COLO829 (cell line): ENCODE data around the gene PDE6B.

Experiments
- DNase-seq: peaks from one replicate; pipeline ENCODE4 v3.0.0; 2012; ENCODE audit warnings: low spot score

Gene PDE6B

GRCh38 chr4:600850-601515 lies 24.4 kb upstream of the PDE6B start:
- DNase-seq: no peak

- no peak for DNase-seq
Observed at GRCh38 chr4:601612-602558, 23.5 kb upstream of the PDE6B start.

GRCh38 chr4:602559-602942 lies 22.8 kb upstream of the PDE6B start:
- no peak for DNase-seq

GRCh38 chr4:604131-604530 lies 21.2 kb upstream of the PDE6B start:
- no peak for DNase-seq

GRCh38 chr4:605702-606425 lies 19.5 kb upstream of the PDE6B start:
- DNase-seq: no peak

- DNase-seq: no peak
Observed at GRCh38 chr4:608236-608635, 17.1 kb upstream of the PDE6B start.

- DNase-seq: no peak
Observed at GRCh38 chr4:609400-610050, 15.8 kb upstream of the PDE6B start.

- DNase-seq: peak; percentile 16
Observed at GRCh38 chr4:610411-611261, 14.7 kb upstream of the PDE6B start.

- no peak for DNase-seq
Observed at GRCh38 chr4:612052-612748, 13.2 kb upstream of the PDE6B start.

- no peak for DNase-seq
Observed at GRCh38 chr4:612749-613125, 12.6 kb upstream of the PDE6B start.

GRCh38 chr4:613126-613525 lies 12.2 kb upstream of the PDE6B start:
- DNase-seq: no peak

GRCh38 chr4:616091-616490 lies 9.3 kb upstream of the PDE6B start:
- DNase-seq: no peak

GRCh38 chr4:616911-617643 lies 8.3 kb upstream of the PDE6B start:
- no peak for DNase-seq

- no peak for DNase-seq
Observed at GRCh38 chr4:617644-618641, 7.4 kb upstream of the PDE6B start.

GRCh38 chr4:620201-620600 lies 5.2 kb upstream of the PDE6B start:
- DNase-seq: no peak

GRCh38 chr4:620851-621261 lies 4.5 kb upstream of the PDE6B start:
- no peak for DNase-seq

- DNase-seq: no peak
Observed at GRCh38 chr4:621296-622070, 3.9 kb upstream of the PDE6B start.
